Measurements from ENCODE around the gene TRIL.

- no peak for TF ChIP-seq CTCF (IDR thresholded peaks at IDR 0.05 in 8 of 11, conservative IDR thresholded peaks at IDR 0.05 in 3 of 11)
- TF ChIP-seq POLR2A (IDR thresholded peaks at IDR 0.05) = no peak
- no peak for TF ChIP-seq POLR2AphosphoS5 (IDR thresholded peaks at IDR 0.05)
These were observed 26.1 kb upstream of the TRIL start for GRCh38 chr7:28984217-28984616.

Data from spleen (tissue), 7 donors.